IPS-20b (cell line): ENCODE measurements around the gene LAS1L.
"Not testable (repeated sequence)": the region's sequence is repeated elsewhere in the genome, so short reads cannot be mapped to it uniquely, and the experiment has no call there.

Experiments used
- H3K27ac ChIP-seq: one replicate; pipeline ENCODE4 v1.5.1; 2013; ENCODE audit warnings: low read length
- H3K27me3 ChIP-seq: 2 replicates; pipeline ENCODE4 v1.6.1; 2013; ENCODE audit warnings: mild to moderate bottlenecking, low read length, inconsistent platforms; ENCODE audit not compliant: insufficient read depth
- H3K36me3 ChIP-seq: 2 replicates; pipeline ENCODE4 v1.6.1; 2013; ENCODE audit warnings: low read depth, mild to moderate bottlenecking, inconsistent platforms, low read length, moderate library complexity; ENCODE audit not compliant: insufficient read depth
- H3K4me1 ChIP-seq: 2 replicates; pipeline ENCODE4 v1.6.1; 2013; ENCODE audit warnings: mild to moderate bottlenecking, control low read depth, inconsistent platforms, low read length, moderate library complexity; ENCODE audit not compliant: insufficient read depth
- H3K4me3 ChIP-seq: 2 replicates; pipeline ENCODE4 v1.5.1; 2013; ENCODE audit warnings: mild to moderate bottlenecking, low read length, inconsistent platforms
- H3K9ac ChIP-seq: 2 replicates; pipeline ENCODE4 v1.6.1; 2013; ENCODE audit warnings: low read depth, mild to moderate bottlenecking, inconsistent platforms, low read length, moderate library complexity
- H3K9me3 ChIP-seq: 2 replicates; pipeline ENCODE4 v1.6.1; 2013; ENCODE audit warnings: mild to moderate bottlenecking, low read depth, low read length, inconsistent platforms; ENCODE audit not compliant: insufficient read depth

LAS1L gene

DNA sequence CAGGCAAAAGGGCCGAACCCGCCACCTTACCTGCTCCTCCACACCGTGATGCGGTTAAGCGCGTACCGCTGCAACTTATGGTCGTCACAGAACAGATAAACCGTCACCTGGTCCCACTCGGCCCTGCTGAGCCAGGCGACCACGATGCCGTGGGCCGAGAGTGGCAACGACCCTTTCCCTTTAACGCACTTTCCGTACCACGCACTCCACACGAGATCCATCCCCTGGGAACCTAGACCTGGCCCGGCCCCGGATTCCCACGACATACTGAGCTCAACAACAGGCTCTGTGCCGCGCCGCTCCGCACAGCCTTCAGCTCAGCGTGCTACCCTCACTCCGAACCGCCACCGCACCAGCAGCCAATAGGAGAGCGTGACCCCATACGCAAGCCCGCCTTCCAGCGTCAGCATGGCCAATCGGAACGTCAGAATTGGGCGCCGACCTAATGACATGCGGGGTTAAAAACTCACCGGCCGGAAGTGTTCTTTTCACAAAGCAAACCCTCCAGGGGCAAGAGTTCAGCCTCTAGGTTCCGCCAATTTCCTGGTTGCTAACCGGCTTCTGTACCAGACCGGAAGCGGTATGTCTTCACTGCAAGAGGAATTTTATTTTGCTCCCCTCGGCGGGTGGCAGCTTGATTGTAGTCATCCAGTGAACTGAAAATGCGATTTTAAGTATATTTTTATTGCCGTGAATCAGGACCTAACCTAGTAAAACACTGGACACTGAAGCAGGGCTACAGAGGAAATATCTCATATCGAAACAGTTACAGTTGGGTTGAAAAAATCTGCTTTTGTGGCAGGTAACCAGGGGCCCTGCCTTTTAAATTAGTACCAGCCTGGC is at the start of gene LAS1L:
TSS of gene LAS1L (minus strand) at position 338 of the 843 bp plus-strand sequence. CDS start at position 266, 72 bp downstream.
- Histone ChIP-seq H3K9ac (peak within 1 kb of the TSS; percentile 89), H3K27ac (no peak within 1 kb of the TSS), H3K27me3 (no peaks in the 10 kb centered on the region), H3K4me1 (no peaks in the 10 kb centered on the region), H3K36me3 (peaks cover 28% of the 10 kb centered on the region), H3K4me3 (peak within 1 kb of the TSS; percentile 94), H3K9me3 (no peaks in the 10 kb centered on the region)

DNA sequence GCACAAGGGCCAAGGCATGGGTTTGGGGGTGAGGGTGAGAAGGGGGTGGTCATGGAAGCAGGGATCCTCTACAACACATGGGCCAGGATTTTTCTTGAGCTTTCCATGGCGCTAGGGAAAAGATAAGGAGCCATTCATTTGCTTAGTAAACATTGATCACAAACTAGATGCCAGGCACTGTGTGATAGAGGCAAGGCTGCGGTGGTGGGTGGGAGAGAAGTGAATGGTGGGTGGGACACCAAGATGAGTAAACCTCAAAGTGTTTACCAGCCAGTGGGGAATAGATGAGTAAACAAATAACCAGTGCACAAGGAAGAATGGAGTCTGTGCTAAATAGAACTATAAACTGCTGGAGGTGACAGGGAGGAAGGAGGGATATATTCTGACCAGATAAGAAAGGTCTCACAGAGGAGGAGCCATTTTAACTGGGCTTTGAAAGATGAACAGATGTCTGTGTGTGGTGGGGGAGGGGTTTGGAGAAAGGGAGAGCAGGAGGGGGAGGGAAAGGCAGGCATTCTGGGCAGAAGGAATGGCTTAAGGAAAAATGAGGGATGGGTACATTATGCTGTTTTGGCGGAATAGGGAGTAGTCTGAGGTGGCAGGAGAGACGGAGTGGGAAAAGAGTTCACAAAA is 48.0 kb upstream of the LAS1L start:
- Histone ChIP-seq H3K27me3 (no peaks in the 10 kb centered on the region), H3K27ac (no peak overlapping the region), H3K9me3 (no peaks in the 10 kb centered on the region), H3K4me3 (no peak overlapping the region), H3K9ac (no peak overlapping the region), H3K4me1 (no peaks in the 10 kb centered on the region; the same call in 1 of the 2 replicates), H3K36me3 (no peaks in the 10 kb centered on the region)

DNA sequence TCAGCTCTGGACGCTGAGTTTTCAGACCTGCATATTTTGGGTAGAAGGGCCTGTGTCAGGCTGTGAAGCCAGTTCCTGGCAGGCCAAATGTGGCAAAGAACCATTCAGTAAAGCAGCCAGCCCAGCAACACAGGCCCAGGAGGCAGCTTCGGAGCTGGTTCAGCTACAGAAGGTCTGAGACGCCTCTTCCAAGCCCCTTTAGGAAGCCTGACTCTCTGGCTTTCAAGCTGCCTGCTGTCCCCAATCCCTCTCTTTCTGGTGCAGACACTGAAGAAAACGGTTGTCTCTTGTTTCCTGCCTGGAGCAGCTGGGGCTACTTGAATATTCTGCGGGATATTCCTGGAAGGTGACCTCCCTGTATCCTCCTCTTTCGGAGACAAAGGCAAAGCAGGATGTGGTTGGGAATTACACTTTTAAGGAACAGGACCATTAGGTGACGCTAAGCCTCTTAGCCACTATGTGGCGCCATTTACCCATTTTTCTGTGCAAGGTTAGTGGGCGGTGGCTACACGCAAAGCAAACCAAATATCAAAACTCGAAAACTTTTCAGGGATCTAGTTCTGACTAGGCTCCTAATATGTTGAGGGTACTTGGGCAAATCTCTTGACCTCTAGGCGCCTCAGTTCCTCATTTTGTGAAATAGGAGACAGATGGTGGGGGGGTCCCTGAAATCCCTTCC is 47.2 kb upstream of the LAS1L start:
- Histone ChIP-seq H3K36me3 (no peaks in the 10 kb centered on the region), H3K4me1 (no peaks in the 10 kb centered on the region; the same call in 1 of the 2 replicates), H3K4me3 (no peak overlapping the region), H3K27me3 (no peaks in the 10 kb centered on the region), H3K27ac (no peak overlapping the region), H3K9me3 (no peaks in the 10 kb centered on the region), H3K9ac (no peak overlapping the region)

- Histone ChIP-seq H3K27me3 (no peaks in the 10 kb centered on the region), H3K9ac (no peak overlapping the region), H3K4me1 (no peaks in the 10 kb centered on the region; the same call in 1 of the 2 replicates), H3K27ac (no peak overlapping the region), H3K36me3 (no peaks in the 10 kb centered on the region), H3K9me3 (no peaks in the 10 kb centered on the region), H3K4me3 (no peak overlapping the region)
Observed at GRCh38 chrX:65578346-65578745, 43.8 kb upstream of the LAS1L start.

DNA sequence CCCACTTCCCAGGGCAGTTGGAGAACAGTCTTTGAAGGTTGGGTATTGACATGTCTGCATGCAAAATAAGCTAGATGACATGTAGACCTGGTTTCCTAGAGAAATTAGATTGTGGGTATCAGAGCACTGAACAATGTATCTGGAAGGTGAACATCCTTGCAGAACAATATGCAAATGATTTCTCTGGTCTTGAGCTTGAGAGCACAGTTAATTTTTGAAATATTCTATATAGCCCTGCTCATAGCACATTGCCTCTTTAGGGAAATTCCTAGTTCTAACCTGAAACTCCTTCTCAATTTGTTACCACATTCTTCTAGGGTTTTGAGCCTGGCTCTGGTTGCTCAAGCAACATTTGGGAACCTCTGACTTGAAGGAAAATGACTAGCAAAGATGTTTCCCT is 41.6 kb upstream of the LAS1L start:
- no peaks in the 10 kb centered on the region for H3K9me3 ChIP-seq
- no peaks in the 10 kb centered on the region for H3K4me1 ChIP-seq
- H3K9ac ChIP-seq = no peak overlapping the region
- H3K36me3 ChIP-seq = no peaks in the 10 kb centered on the region
- no peak overlapping the region for H3K4me3 ChIP-seq
- no peaks in the 10 kb centered on the region for H3K27me3 ChIP-seq
- no peak overlapping the region for H3K27ac ChIP-seq

- Histone ChIP-seq H3K36me3 (no peaks in the 10 kb centered on the region), H3K9ac (no peak overlapping the region), H3K4me3 (no peak overlapping the region), H3K27ac (no peak overlapping the region), H3K4me1 (no peaks in the 10 kb centered on the region), H3K9me3 (no peaks in the 10 kb centered on the region), H3K27me3 (no peaks in the 10 kb centered on the region)
Observed at GRCh38 chrX:65575022-65575421, 40.4 kb upstream of the LAS1L start.

GRCh38 chrX:65574356-65574755 is 39.8 kb upstream of the LAS1L start:
- Histone ChIP-seq H3K27me3 (no peaks in the 10 kb centered on the region), H3K9ac (no peak overlapping the region), H3K9me3 (no peaks in the 10 kb centered on the region), H3K36me3 (no peaks in the 10 kb centered on the region), H3K4me1 (no peaks in the 10 kb centered on the region), H3K4me3 (no peak overlapping the region), H3K27ac (no peak overlapping the region)

DNA sequence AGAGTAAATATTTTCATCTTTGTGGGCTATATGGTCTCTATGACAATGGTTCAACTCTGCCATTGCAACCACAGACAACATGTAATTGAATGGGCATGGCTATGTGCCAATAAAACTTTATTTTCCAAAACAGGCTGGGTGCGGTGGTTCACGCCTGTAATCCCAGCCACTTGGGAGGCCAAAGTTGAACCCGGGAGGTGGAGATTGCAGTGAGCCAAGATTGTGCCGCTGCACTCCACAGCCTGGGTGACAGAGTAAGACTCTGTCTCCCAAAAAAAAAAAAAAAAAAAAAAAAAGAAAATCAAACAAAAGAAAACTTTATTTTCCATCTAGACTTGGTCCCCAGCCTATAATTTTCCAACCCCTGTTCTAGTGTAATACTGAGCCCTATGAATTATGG is 38.4 kb upstream of the LAS1L start:
- Histone ChIP-seq H3K4me3 (no peak overlapping the region), H3K27ac (no peak overlapping the region)

GRCh38 chrX:65562850-65563249 is 28.3 kb upstream of the LAS1L start:
- not testable (repeated sequence) for H3K4me1 ChIP-seq, H3K9me3 ChIP-seq, H3K36me3 ChIP-seq, H3K27me3 ChIP-seq, H3K27ac ChIP-seq, H3K9ac ChIP-seq, H3K4me3 ChIP-seq

More for the DNA sequence above, 38.4 kb upstream of the LAS1L start:
- Histone ChIP-seq H3K9me3 (no peaks in the 10 kb centered on the region), H3K4me1 (no peaks in the 10 kb centered on the region), H3K27me3 (no peaks in the 10 kb centered on the region), H3K36me3 (no peaks in the 10 kb centered on the region), H3K9ac (no peak overlapping the region)

DNA sequence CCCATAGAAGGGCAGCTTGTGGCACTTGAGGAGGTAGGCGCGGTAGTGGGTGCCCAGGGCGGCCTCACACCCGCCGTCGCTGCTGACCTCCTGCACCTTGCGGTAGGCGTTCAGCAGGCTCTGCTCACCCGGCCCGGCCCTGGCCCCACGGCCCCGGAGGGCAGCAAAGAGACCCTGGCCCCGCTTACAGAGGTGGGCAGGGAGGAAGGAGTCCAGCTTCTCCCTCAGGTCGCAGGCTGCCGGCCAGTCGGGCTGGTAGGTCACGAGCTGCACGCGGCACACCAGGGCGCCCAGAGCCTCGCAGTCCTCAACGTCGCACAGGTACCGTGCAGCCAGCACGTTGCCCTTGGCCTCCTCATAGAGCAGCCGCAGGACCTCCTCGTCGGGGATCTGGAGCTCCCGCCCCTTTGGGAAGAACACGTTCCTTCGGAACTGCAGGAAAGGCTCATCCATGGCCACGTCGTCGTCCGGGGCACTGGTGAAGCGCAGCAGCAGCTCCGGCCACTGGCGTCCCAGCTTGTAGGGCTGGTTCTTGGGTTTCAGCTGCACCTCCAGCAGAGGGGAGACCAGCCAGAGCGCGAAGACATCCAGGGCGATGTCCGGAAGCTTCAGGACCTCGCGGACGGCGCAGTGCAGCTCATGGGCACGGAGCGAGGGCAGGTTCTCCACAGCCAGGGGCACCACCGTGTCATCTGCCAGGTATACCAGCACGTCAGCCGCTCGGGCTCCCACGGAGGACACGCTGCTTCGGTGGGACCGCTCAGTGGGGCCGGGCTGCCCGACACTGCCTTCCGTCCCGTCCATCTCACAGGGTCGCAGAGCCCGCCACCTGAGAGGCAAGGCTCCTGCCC is 17.1 kb upstream of the LAS1L start:
- Histone ChIP-seq H3K9ac (no peak overlapping the region), H3K4me1 (no peaks in the 10 kb centered on the region), H3K4me3 (no peak overlapping the region), H3K9me3 (no peaks in the 10 kb centered on the region), H3K27ac (no peak overlapping the region), H3K27me3 (no peaks in the 10 kb centered on the region), H3K36me3 (no peaks in the 10 kb centered on the region)

DNA sequence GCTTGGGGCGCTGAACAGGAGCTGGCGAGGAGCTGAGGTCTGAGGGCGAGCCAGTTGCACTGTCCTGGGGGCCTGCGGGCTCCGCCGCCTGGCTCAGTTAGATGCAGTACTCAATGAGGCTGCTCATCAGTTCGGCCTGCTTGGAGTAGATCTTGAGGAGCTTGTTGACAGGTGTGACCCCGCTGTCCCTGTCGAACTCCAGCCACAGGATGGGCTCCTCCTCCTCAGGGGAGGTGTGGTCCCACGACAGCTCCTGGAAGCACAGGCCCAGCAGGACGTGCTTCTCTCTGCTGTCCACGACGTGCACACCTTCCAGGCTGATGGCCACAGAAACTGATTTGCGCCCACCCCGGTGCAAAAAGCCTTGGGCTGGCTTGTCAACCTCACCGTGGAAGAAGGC is 16.5 kb upstream of the LAS1L start:
- Histone ChIP-seq H3K4me1 (no peaks in the 10 kb centered on the region), H3K9me3 (no peaks in the 10 kb centered on the region), H3K27me3 (no peaks in the 10 kb centered on the region), H3K27ac (no peak overlapping the region), H3K9ac (no peak overlapping the region), H3K36me3 (no peaks in the 10 kb centered on the region), H3K4me3 (no peak overlapping the region)
